ENCODE results near the gene NGEF. TPM values are rescaled to one million over a fixed set of nuclear protein-coding genes. Genes with fewer than 3 reads are reported as not detected.

NGEF gene
- total RNA-seq, 1 experiment from 2014 or later = 1.9 TPM

DNA sequence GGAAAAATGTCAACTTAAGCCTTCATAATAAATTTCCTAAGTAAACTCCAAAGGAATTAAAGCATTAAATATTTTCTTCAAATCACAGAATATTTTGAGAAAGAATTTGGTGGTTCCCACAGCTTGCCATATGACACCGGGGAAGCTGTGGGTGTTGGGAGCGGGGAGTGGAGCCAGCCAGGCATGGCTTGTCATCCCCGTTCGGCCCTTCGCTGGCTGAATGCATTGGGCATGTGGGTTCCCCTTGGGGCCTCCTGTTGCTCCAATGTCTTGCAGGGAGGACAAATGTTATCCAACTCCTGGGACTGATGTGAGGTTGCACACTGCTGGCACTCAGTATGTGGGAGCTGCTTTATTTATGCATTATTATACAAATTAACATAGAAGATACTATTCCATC is 18.6 kb downstream of the NGEF start:
- TF ChIP-seq, protein P1, sequence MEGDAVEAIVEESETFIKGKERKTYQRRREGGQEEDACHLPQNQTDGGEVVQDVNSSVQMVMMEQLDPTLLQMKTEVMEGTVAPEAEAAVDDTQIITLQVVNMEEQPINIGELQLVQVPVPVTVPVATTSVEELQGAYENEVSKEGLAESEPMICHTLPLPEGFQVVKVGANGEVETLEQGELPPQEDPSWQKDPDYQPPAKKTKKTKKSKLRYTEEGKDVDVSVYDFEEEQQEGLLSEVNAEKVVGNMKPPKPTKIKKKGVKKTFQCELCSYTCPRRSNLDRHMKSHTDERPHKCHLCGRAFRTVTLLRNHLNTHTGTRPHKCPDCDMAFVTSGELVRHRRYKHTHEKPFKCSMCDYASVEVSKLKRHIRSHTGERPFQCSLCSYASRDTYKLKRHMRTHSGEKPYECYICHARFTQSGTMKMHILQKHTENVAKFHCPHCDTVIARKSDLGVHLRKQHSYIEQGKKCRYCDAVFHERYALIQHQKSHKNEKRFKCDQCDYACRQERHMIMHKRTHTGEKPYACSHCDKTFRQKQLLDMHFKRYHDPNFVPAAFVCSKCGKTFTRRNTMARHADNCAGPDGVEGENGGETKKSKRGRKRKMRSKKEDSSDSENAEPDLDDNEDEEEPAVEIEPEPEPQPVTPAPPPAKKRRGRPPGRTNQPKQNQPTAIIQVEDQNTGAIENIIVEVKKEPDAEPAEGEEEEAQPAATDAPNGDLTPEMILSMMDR (conservative IDR thresholded peaks at IDR 0.05) = no peak
- Histone ChIP-seq H3K79me1 (ENCODE audit: insufficient read depth, low read depth, low read length, poor library complexity, severe bottlenecking) (no peaks in the 10 kb centered on the region), H3T11ph (ENCODE audit: low read length) (no peak overlapping the region), H3K9ac (ENCODE audit: extremely low read depth, insufficient read length, low read length) (no peak overlapping the region), H2BK120ac (ENCODE audit: low read depth, low read length, poor library complexity, severe bottlenecking) (no peak overlapping the region), H2BK15ac (ENCODE audit: low read depth, low read length) (no peak overlapping the region), H4K8ac (replicated peaks; ENCODE audit: insufficient read length, low read depth, low read length) (no peak overlapping the region), H3K18ac (ENCODE audit: insufficient read length, low read depth, low read length) (no peak overlapping the region), H2BK5ac (ENCODE audit: insufficient read length, low read length) (no peak overlapping the region), H3K27ac (ENCODE audit: insufficient read length, low read depth, low read length) (no peak overlapping the region), H4K91ac (ENCODE audit: insufficient read length, low read depth, low read length) (no peak overlapping the region), H3K4me2 (ENCODE audit: insufficient read depth, insufficient read length, low read length) (no peak overlapping the region), H4K5ac (ENCODE audit: insufficient read length, low read depth, low read length) (no peak overlapping the region), H2BK12ac (ENCODE audit: insufficient read length, low read depth, low read length) (no peak overlapping the region), H3K4ac (ENCODE audit: low read depth, low read length) (no peak overlapping the region), H3K79me2 (ENCODE audit: insufficient read depth, low read length) (no peaks in the 10 kb centered on the region), H3K56ac (ENCODE audit: insufficient read length, low read depth, low read length) (no peak overlapping the region), H3K27me3 (ENCODE audit: insufficient read depth, low read length) (no peaks in the 10 kb centered on the region), H3K23ac (ENCODE audit: insufficient read length, low read depth, low read length) (no peak overlapping the region), H3K23me2 (ENCODE audit: insufficient read length, low read depth, low read length, poor library complexity, severe bottlenecking) (no peaks in the 10 kb centered on the region), H3K14ac (ENCODE audit: insufficient read depth, low read length) (no peak overlapping the region), H2BK20ac (ENCODE audit: low read depth, low read length, poor library complexity, severe bottlenecking) (no peak overlapping the region), H2AFZ (ENCODE audit: low read length) (no peak overlapping the region), H3K9me3 (ENCODE audit: control insufficient read depth, low read depth, low read length) (no peaks in the 10 kb centered on the region), H3K4me1 (ENCODE audit: insufficient read depth, low read length) (no peaks in the 10 kb centered on the region), H2AK5ac (ENCODE audit: insufficient read length, low read length) (no peak overlapping the region), H4K20me1 (ENCODE audit: control insufficient read depth, insufficient read depth, insufficient read length) (no peaks in the 10 kb centered on the region)
- no peak overlapping the region for H3K27ac Mint-ChIP-seq
- 0 out of 4 replicates have a peak, but pooled peaks cover 0 to 4% of the 10 kb centered on the region in 2 experiments for H3K4me1 Mint-ChIP-seq
- H3K4me3 Mint-ChIP-seq = no peak overlapping the region
- H3K27me3 Mint-ChIP-seq (ENCODE audit: low read depth) = no peaks in the 10 kb centered on the region
- no CpG with 5 or more reads among the region's 5 CpGs for WGBS (ENCODE audit: extremely low coverage, insufficient read length, low lambda C conversion rate)
- H3K36me3 Mint-ChIP-seq (ENCODE audit: insufficient read depth in 1 of 3, low read depth in 3 of 3) = no peaks in the 10 kb centered on the region
- DNase-seq = peak; percentile 19
- no peaks in the 10 kb centered on the region; a peak in 1 of 5 replicates for H3K9me3 Mint-ChIP-seq

Measured in H9 (cell line).